ENCODE data around the gene GRIA1.

DNA sequence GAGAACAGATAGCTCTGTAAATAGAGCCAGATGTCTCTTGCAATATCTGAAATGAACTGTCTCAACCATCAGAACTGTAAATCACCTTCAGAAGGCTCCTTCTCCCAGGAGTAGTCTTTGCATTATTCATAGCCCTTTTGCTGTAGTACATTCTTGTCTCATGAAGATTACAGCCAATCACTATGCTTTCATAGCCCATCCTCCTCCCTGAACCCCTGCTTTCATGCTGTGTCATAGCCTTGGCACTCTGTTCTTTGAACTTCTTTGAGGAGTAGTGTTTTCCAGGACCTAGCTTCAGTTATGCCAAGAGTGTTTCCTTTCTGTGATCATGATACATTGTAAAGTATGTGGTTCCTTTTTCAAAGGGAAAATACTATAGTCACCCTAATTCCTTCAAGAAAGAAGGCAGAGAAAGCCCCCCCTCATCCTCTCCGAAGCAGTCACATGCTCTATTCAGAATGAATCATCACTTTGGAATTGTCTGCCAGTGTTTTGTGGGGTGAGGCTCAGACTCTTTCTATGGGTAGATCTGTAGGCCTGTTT, 61.1 kb downstream of the GRIA1 start:
- TF ChIP-seq POLR2AphosphoS5 (IDR thresholded peaks at IDR 0.05): no peak
- TF ChIP-seq, protein P1, sequence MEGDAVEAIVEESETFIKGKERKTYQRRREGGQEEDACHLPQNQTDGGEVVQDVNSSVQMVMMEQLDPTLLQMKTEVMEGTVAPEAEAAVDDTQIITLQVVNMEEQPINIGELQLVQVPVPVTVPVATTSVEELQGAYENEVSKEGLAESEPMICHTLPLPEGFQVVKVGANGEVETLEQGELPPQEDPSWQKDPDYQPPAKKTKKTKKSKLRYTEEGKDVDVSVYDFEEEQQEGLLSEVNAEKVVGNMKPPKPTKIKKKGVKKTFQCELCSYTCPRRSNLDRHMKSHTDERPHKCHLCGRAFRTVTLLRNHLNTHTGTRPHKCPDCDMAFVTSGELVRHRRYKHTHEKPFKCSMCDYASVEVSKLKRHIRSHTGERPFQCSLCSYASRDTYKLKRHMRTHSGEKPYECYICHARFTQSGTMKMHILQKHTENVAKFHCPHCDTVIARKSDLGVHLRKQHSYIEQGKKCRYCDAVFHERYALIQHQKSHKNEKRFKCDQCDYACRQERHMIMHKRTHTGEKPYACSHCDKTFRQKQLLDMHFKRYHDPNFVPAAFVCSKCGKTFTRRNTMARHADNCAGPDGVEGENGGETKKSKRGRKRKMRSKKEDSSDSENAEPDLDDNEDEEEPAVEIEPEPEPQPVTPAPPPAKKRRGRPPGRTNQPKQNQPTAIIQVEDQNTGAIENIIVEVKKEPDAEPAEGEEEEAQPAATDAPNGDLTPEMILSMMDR (IDR thresholded peaks at IDR 0.05): no peak
- no peak for TF ChIP-seq POLR2A (IDR thresholded peaks at IDR 0.05; ENCODE audit: low read depth)
- TF ChIP-seq EP300 (IDR thresholded peaks at IDR 0.05): no peak
